H9 (cell line): ENCODE data around the gene CCDC172. TPM values are rescaled to one million over a fixed set of nuclear protein-coding genes. Genes with fewer than 3 reads are reported as not detected.

Experiments used
- DNase-seq: peaks from one replicate; pipeline ENCODE4 v3.0.0-alpha.2; 2017
- H2AFZ ChIP-seq: one replicate; pipeline ENCODE4 v1.6.1; 2013; ENCODE audit warnings: mild to moderate bottlenecking, low read length, control low read depth, moderate library complexity
- H2AK5ac ChIP-seq: 2 replicates; pipeline ENCODE4 v1.6.1; 2013; ENCODE audit warnings: low read length, control low read depth, mixed read lengths; ENCODE audit not compliant: insufficient read length
- H2BK120ac ChIP-seq: one replicate; pipeline ENCODE4 v1.6.1; 2013; ENCODE audit warnings: low read depth, mild to moderate bottlenecking, low read length, control low read depth, inconsistent platforms; ENCODE audit not compliant: poor library complexity, severe bottlenecking
- H2BK12ac ChIP-seq: 2 replicates; pipeline ENCODE4 v1.6.1; 2013; ENCODE audit warnings: low read length, control low read depth, mixed read lengths, low read depth; ENCODE audit not compliant: insufficient read length
- H2BK15ac ChIP-seq: 2 replicates; pipeline ENCODE4 v1.6.1; 2013; ENCODE audit warnings: low read depth, low read length, control low read depth
- H2BK20ac ChIP-seq: one replicate; pipeline ENCODE4 v1.6.1; 2013; ENCODE audit warnings: low read depth, mild to moderate bottlenecking, low read length, control low read depth, inconsistent platforms; ENCODE audit not compliant: poor library complexity, severe bottlenecking
- H2BK5ac ChIP-seq: 2 replicates; pipeline ENCODE4 v1.6.1; 2013; ENCODE audit warnings: low read length, control low read depth, mixed read lengths; ENCODE audit not compliant: insufficient read length
- H3K14ac ChIP-seq: 2 replicates; pipeline ENCODE4 v1.6.1; 2013; ENCODE audit warnings: low read length, control low read depth; ENCODE audit not compliant: insufficient read depth
- H3K18ac ChIP-seq: 2 replicates; pipeline ENCODE4 v1.6.1; 2013; ENCODE audit warnings: low read depth, mild to moderate bottlenecking, mixed read lengths, low read length, control low read depth; ENCODE audit not compliant: insufficient read length
- H3K23ac ChIP-seq: 2 replicates; pipeline ENCODE4 v1.6.1; 2013; ENCODE audit warnings: low read length, control low read depth, mixed read lengths, low read depth; ENCODE audit not compliant: insufficient read length
- H3K23me2 ChIP-seq: 2 replicates; pipeline ENCODE4 v1.6.1; 2013; ENCODE audit warnings: low read depth, mild to moderate bottlenecking, mixed read lengths, low read length, control low read depth; ENCODE audit not compliant: insufficient read length, poor library complexity, severe bottlenecking
- H3K27ac ChIP-seq: 2 replicates; pipeline ENCODE4 v1.5.1; 2013; ENCODE audit warnings: low read length, control low read depth, mixed read lengths, low read depth; ENCODE audit not compliant: insufficient read length
- H3K27me3 ChIP-seq: 2 replicates; pipeline ENCODE4 v1.6.1; 2013; ENCODE audit warnings: low read length, control low read depth, inconsistent platforms; ENCODE audit not compliant: insufficient read depth
- H3K4ac ChIP-seq: 2 replicates; pipeline ENCODE4 v1.6.1; 2013; ENCODE audit warnings: low read depth, mild to moderate bottlenecking, control low read depth, inconsistent platforms, low read length, moderate library complexity
- H3K4me1 ChIP-seq: 2 replicates; pipeline ENCODE4 v1.6.1; 2013; ENCODE audit warnings: low read length, control low read depth, inconsistent platforms; ENCODE audit not compliant: insufficient read depth
- H3K4me2 ChIP-seq: 2 replicates; pipeline ENCODE4 v1.6.1; 2013; ENCODE audit warnings: low read length, control low read depth, mixed read lengths; ENCODE audit not compliant: insufficient read length, insufficient read depth
- H3K56ac ChIP-seq: 2 replicates; pipeline ENCODE4 v1.6.1; 2013; ENCODE audit warnings: low read depth, mild to moderate bottlenecking, mixed read lengths, low read length, control low read depth; ENCODE audit not compliant: insufficient read length
- H3K79me1 ChIP-seq: 2 replicates; pipeline ENCODE4 v1.6.1; 2013; ENCODE audit warnings: low read depth, mild to moderate bottlenecking, moderate library complexity, low read length, control low read depth, inconsistent platforms; ENCODE audit not compliant: insufficient read depth, poor library complexity, severe bottlenecking
- H3K79me2 ChIP-seq: 2 replicates; pipeline ENCODE4 v1.6.1; 2013; ENCODE audit warnings: low read length, control low read depth, inconsistent platforms; ENCODE audit not compliant: insufficient read depth
- H3K9ac ChIP-seq: 2 replicates; pipeline ENCODE4 v1.6.1; 2013; ENCODE audit warnings: low read length, control low read depth, mixed read lengths; ENCODE audit not compliant: insufficient read length; ENCODE audit errors: extremely low read depth
- H3K9me3 ChIP-seq: one replicate; pipeline ENCODE4 v1.6.1; 2013; ENCODE audit warnings: low read depth, low read length, inconsistent platforms; ENCODE audit not compliant: control insufficient read depth
- H3T11ph ChIP-seq: one replicate; pipeline ENCODE4 v1.6.1; 2013; ENCODE audit warnings: mild to moderate bottlenecking, low read length, control low read depth, inconsistent platforms
- H4K20me1 ChIP-seq: one replicate; pipeline ENCODE4 v1.6.1; 2013; ENCODE audit not compliant: control insufficient read depth, insufficient read length, insufficient read depth
- H4K5ac ChIP-seq: 2 replicates; pipeline ENCODE4 v1.6.1; 2013; ENCODE audit warnings: low read depth, mild to moderate bottlenecking, mixed read lengths, low read length, control low read depth; ENCODE audit not compliant: insufficient read length
- H4K8ac ChIP-seq: replicated peaks from 2 replicates; pipeline ENCODE4 v1.6.1; 2013; ENCODE audit warnings: low read length, control low read depth, mixed read lengths, low read depth; ENCODE audit not compliant: insufficient read length
- H4K91ac ChIP-seq: 2 replicates; pipeline ENCODE4 v1.6.1; 2013; ENCODE audit warnings: low read depth, mild to moderate bottlenecking, moderate library complexity, mixed read lengths, low read length, control low read depth; ENCODE audit not compliant: insufficient read length
- H3K27ac Mint-ChIP-seq, 3 experiments: 2 replicates in 2 of 3; 3 replicates in 1 of 3; pipeline ENCODE4 v1.8.0; 2020 to 2021; ENCODE audit warnings: mixed read lengths in 3 of 3, mild to moderate bottlenecking in 1 of 3, moderate library complexity in 1 of 3
- H3K27me3 Mint-ChIP-seq: 2 replicates; pipeline ENCODE4 v1.8.0; 2021; ENCODE audit warnings: low read depth, mild to moderate bottlenecking, moderate library complexity, mixed read lengths
- H3K36me3 Mint-ChIP-seq, 3 experiments: 2 replicates in 2 of 3; 3 replicates in 1 of 3; pipeline ENCODE4 v1.8.0; 2020 to 2021; ENCODE audit warnings: low read depth in 3 of 3, mixed read lengths in 3 of 3; ENCODE audit not compliant: insufficient read depth in 1 of 3
- H3K4me1 Mint-ChIP-seq, 2 experiments: 2 replicates each; pipeline ENCODE4 v1.8.0; 2020; ENCODE audit warnings: mixed read lengths in 2 of 2
- H3K4me3 Mint-ChIP-seq, 2 experiments: 2 replicates in 1 of 2; 3 replicates in 1 of 2; pipeline ENCODE4 v1.8.0; 2020 to 2021; ENCODE audit warnings: mild to moderate bottlenecking in 2 of 2, mixed read lengths in 2 of 2, moderate library complexity in 1 of 2
- H3K9me3 Mint-ChIP-seq, 2 experiments: 2 replicates in 1 of 2; 3 replicates in 1 of 2; pipeline ENCODE4 v1.8.0; 2020; ENCODE audit warnings: mild to moderate bottlenecking in 2 of 2, mixed read lengths in 2 of 2, moderate library complexity in 1 of 2
- WGBS: extraction: QIAGEN DNeasy Blood & Tissue Kit; methylation state at CpG from one replicate; pipeline ENCODE4 v1.1.7; 2013; ENCODE audit warnings: missing lambda C conversion rate, low lambda C conversion rate, mixed read lengths; ENCODE audit not compliant: insufficient read length; ENCODE audit errors: extremely low coverage; 5-methylcytosine and 5-hydroxymethylcytosine counted together
- total RNA-seq: library from RNA; stranded (reverse); gene quantifications from 2 replicates; pipeline ENCODE4 v1.2.1, GENCODE V29; 2021
- TF ChIP-seq, protein P1 (sequence below): fragments of 200-600 bp; sonication (generic); conservative IDR thresholded peaks from 3 replicates; pipeline ENCODE4 v1.8.0; 2021; ENCODE audit warnings: antibody characterized with exemption, mild to moderate bottlenecking

The CCDC172 gene
- total RNA-seq, 1 experiment from 2014 or later = 1.3 TPM

DNA sequence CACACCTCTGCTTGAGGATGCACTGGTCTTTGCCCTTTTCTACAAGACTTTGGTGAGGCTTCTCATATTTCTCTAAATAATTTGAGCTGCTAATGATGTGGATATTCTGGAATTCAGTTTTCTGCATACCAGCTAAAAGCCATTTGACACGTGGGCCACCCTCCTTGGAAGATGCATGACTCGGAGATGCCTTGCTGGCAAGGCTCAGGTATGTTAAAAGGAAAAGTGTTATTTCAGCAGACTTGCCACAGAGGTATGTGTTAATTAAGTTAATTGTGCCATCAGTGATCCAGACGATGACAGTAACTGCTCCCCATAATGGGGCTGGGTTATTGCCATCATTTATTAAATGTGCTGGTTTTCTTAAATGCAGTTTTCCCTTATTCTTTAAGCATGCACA is 42.5 kb upstream of the CCDC172 start:
- TF ChIP-seq, protein P1, sequence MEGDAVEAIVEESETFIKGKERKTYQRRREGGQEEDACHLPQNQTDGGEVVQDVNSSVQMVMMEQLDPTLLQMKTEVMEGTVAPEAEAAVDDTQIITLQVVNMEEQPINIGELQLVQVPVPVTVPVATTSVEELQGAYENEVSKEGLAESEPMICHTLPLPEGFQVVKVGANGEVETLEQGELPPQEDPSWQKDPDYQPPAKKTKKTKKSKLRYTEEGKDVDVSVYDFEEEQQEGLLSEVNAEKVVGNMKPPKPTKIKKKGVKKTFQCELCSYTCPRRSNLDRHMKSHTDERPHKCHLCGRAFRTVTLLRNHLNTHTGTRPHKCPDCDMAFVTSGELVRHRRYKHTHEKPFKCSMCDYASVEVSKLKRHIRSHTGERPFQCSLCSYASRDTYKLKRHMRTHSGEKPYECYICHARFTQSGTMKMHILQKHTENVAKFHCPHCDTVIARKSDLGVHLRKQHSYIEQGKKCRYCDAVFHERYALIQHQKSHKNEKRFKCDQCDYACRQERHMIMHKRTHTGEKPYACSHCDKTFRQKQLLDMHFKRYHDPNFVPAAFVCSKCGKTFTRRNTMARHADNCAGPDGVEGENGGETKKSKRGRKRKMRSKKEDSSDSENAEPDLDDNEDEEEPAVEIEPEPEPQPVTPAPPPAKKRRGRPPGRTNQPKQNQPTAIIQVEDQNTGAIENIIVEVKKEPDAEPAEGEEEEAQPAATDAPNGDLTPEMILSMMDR = no peak
- H3K18ac ChIP-seq = no peak overlapping the region

More for the DNA sequence above, 42.5 kb upstream of the CCDC172 start:
- Histone ChIP-seq H3K23ac (no peak overlapping the region), H3K23me2 (peaks cover 2% of the 10 kb centered on the region), H2BK120ac (no peak overlapping the region), H2BK5ac (no peak overlapping the region), H3K4me1 (peaks cover 2% of the 10 kb centered on the region; the same call in 1 of the 2 replicates), H3K56ac (no peak overlapping the region), H4K8ac (no peak overlapping the region), H4K5ac (no peak overlapping the region), H4K91ac (no peak overlapping the region), H2BK12ac (no peak overlapping the region), H4K20me1 (peaks cover 4% of the 10 kb centered on the region), H3K27me3 (no peaks in the 10 kb centered on the region), H3K9me3 (no peaks in the 10 kb centered on the region), H3K14ac (no peak overlapping the region), H2BK15ac (no peak overlapping the region), H3T11ph (no peak overlapping the region), H3K79me2 (no peaks in the 10 kb centered on the region), H3K4me2 (no peak overlapping the region), H3K4ac (no peak overlapping the region), H3K27ac (no peak overlapping the region), H3K79me1 (no peaks in the 10 kb centered on the region), H2AK5ac (no peak overlapping the region), H2AFZ (no peak overlapping the region), H2BK20ac (no peak overlapping the region), H3K9ac (no peak overlapping the region)
- Mint-ChIP-seq H3K9me3 (no peaks in the 10 kb centered on the region), H3K27ac (no peak overlapping the region), H3K4me3 (no peak overlapping the region), H3K36me3 (no peaks in the 10 kb centered on the region), H3K27me3 (peaks cover 9% of the 10 kb centered on the region), H3K4me1 (peaks cover 0 to 3% of the 10 kb centered on the region in 2 experiments; a peak in 2 of 4 replicates)
- no peak for DNase-seq
- no CpG with 5 or more reads among the region's 3 CpGs for WGBS
